PC-9 (cell line): Measurements from ENCODE around the gene UBA52. TPM values are rescaled to one million over a fixed set of nuclear protein-coding genes. Genes with fewer than 3 reads are reported as not detected.
A peak's percentile ranks its signal among the peaks of the same experiment; 100 is the strongest.

Experiments
- BruUV-seq: library from RNA; stranded (reverse); fragments of 400-500 nt; replicated peaks from 2 replicates; lab custom pipeline; 2021; lab: Mats Ljungman, UMichigan
- CTCF ChIA-PET: fragments of 300-600 bp; sonication (Branson Sonifier 250); formaldehyde crosslinking; loops from one replicate; lab custom pipeline; 2022; ENCODE audit warnings: antibody characterized with exemption; lab: Charles Lee
- POLR2A ChIA-PET: fragments of 300-600 bp; sonication (Branson Sonifier 250); formaldehyde crosslinking; loops from one replicate; lab custom pipeline; 2022; ENCODE audit warnings: antibody characterized with exemption; ENCODE audit not compliant: unreplicated experiment; lab: Charles Lee
- DNase-seq, 2 experiments: peaks; one replicate each; pipeline versions ENCODE4 v3.0.0 to v3.0.0-alpha.2; 2015 to 2022; ENCODE audit warnings: mixed read lengths in 1 of 2
- H2AFZ ChIP-seq: fragments of 200-600 bp; sonication (generic); 2 replicates; pipeline ENCODE4 v1.8.1; 2017; ENCODE audit warnings: antibody characterized with exemption
- H3F3A ChIP-seq: fragments of 200-600 bp; sonication (generic); 2 replicates; pipeline ENCODE4 v1.8.1; 2017; ENCODE audit warnings: antibody characterized with exemption, mild to moderate bottlenecking, low read depth; ENCODE audit not compliant: insufficient read depth
- H3K27ac ChIP-seq: fragments of 200-600 bp; sonication (generic); 2 replicates; pipeline ENCODE4 v1.6.1; 2016; ENCODE audit warnings: mixed run types
- H3K27me3 ChIP-seq: fragments of 200-600 bp; sonication (generic); 2 replicates; pipeline ENCODE4 v1.6.1; 2016; ENCODE audit warnings: low read depth, mixed run types; ENCODE audit not compliant: insufficient read depth
- H3K36me3 ChIP-seq: fragments of 200-600 bp; sonication (generic); 2 replicates; pipeline ENCODE4 v1.6.1; 2016; ENCODE audit warnings: low read depth, mixed run types
- H3K4me1 ChIP-seq: fragments of 200-600 bp; sonication (generic); replicated peaks from 2 replicates; pipeline ENCODE4 v1.6.1; 2016; ENCODE audit warnings: mixed run types; ENCODE audit not compliant: insufficient read depth
- H3K4me2 ChIP-seq: fragments of 200-600 bp; sonication (generic); 2 replicates; pipeline ENCODE4 v1.6.1; 2017; ENCODE audit warnings: mixed run types
- H3K4me3 ChIP-seq: fragments of 200-600 bp; sonication (generic); 2 replicates; pipeline ENCODE4 v1.6.1; 2016; ENCODE audit warnings: mixed run types
- H3K79me2 ChIP-seq: fragments of 200-600 bp; sonication (generic); 2 replicates; pipeline ENCODE4 v1.6.1; 2017; ENCODE audit warnings: low read depth, mixed run types
- H3K9me2 ChIP-seq: fragments of 200-600 bp; sonication (generic); 2 replicates; pipeline ENCODE4 v1.8.1; 2017; ENCODE audit warnings: mild to moderate bottlenecking; ENCODE audit not compliant: insufficient read depth
- H3K9me3 ChIP-seq: fragments of 200-600 bp; sonication (generic); 2 replicates; pipeline ENCODE4 v1.8.1; 2016; ENCODE audit warnings: low read depth; ENCODE audit not compliant: insufficient read depth
- H4K20me1 ChIP-seq: fragments of 200-600 bp; sonication (generic); 2 replicates; pipeline ENCODE4 v1.8.1; 2017; ENCODE audit not compliant: insufficient read depth
- EZH2 ChIP-seq: fragments of 200-600 bp; sonication (generic); IDR thresholded peaks from 2 replicates; pipeline ENCODE4 v1.8.0; 2017; ENCODE audit warnings: antibody characterized with exemption, low read depth
- intact Hi-C: fragments of 100-400 bp; cut with micrococcal nuclease; formaldehyde crosslinking; loops from one replicate; pipeline ENCODE4 v1.10.0; 2022; ENCODE audit not compliant: unreplicated experiment
- total RNA-seq: library from RNA; stranded (reverse); gene quantifications from 2 replicates; pipeline ENCODE4 v1.2.3, GENCODE V29; 2021
- TF ChIP-seq, protein P1 (sequence below): fragments of 200-600 bp; sonication (generic); conservative IDR thresholded peaks from 2 replicates; pipeline ENCODE4 v1.6.1; 2017; ENCODE audit warnings: mixed run types, antibody characterized with exemption, mild to moderate bottlenecking, moderate library complexity

UBA52 gene
- total RNA-seq, 1 experiment from 2014 or later = 1,141 TPM

DNA sequence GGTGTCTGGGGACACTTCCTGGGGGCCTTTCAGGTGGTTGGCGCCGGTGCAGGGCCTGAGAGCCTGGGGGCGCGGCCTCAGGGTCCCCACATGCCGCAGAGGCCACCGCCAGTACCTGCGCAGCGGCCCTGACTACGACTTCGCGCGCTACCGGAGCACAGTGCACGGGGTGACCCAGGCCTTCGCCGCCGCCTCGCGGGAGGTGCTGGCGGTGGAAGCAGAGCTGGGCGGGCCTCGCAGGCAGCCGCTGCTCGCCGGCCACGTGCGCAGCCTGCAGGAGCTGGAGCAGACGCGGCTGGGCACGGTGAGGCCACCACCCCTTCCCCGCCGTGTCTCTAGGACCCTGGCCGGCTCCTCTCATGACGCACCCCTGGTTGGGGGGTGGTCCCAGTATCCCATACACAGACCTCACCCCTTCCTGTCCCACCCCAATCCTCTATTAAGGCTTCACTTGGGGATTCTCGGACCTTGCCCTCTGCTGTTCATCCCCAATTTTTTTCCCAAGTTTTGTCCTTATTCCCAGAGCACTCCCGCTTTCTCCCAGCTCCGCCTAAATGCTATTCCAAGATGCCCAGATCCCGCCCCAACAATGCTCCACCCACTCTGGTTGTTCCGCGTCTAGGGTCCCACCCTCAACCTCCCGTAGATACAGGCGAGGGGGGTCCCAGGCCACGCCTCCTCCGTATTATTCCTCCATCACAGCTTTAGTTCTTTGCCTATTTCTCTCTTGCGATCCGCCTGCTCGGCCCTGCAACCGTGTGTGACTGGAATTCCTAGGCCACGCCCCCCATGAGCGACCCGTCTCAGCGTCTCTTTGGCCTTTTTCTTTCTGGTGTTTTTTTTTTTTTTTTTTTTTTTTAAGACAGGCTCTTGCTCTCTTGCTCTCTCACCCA lies 18.0 kb downstream of the UBA52 start:
- no peak for TF ChIP-seq EZH2
- TF ChIP-seq, protein P1, sequence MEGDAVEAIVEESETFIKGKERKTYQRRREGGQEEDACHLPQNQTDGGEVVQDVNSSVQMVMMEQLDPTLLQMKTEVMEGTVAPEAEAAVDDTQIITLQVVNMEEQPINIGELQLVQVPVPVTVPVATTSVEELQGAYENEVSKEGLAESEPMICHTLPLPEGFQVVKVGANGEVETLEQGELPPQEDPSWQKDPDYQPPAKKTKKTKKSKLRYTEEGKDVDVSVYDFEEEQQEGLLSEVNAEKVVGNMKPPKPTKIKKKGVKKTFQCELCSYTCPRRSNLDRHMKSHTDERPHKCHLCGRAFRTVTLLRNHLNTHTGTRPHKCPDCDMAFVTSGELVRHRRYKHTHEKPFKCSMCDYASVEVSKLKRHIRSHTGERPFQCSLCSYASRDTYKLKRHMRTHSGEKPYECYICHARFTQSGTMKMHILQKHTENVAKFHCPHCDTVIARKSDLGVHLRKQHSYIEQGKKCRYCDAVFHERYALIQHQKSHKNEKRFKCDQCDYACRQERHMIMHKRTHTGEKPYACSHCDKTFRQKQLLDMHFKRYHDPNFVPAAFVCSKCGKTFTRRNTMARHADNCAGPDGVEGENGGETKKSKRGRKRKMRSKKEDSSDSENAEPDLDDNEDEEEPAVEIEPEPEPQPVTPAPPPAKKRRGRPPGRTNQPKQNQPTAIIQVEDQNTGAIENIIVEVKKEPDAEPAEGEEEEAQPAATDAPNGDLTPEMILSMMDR = no peak
- BruUV-seq = no TSS peak
- Histone ChIP-seq H3K36me3 (no peaks in the 10 kb centered on the region; the same call in 1 of the 2 replicates), H3K4me1 (peaks cover 15% of the 10 kb centered on the region), H3F3A (peaks cover 43% of the 10 kb centered on the region; the same call in 1 of the 2 replicates), H3K4me2 (peak overlapping the region; percentile 84), H3K9me2 (no peaks in the 10 kb centered on the region), H3K27me3 (no peaks in the 10 kb centered on the region), H3K4me3 (peak overlapping the region; percentile 79), H3K9me3 (no peaks in the 10 kb centered on the region), H2AFZ (peak overlapping the region; percentile 92), H3K27ac (peak overlapping the region; percentile 64), H3K79me2 (peaks cover 14% of the 10 kb centered on the region; the same call in 1 of the 2 replicates), H4K20me1 (no peaks in the 10 kb centered on the region)
- intact Hi-C loops = loop anchor here (5.0 kb wide), 2 partner anchors 243 to 258 kb away; partner anchors contain the start of gene UPF1
- POLR2A ChIA-PET = interaction anchor here (0.6 kb wide), 4 partner anchors 18 to 173 kb away, joined by 3 to 5 read pairs (median 4); partner anchors contain the start of gene UBA52
- peak; percentile 70 for DNase-seq
- CTCF ChIA-PET = interaction anchor here (0.6 to 0.7 kb wide), 2 partner anchors 62 to 429 kb away, joined by 3 to 6 read pairs; no protein-coding TSS in a partner anchor

DNA sequence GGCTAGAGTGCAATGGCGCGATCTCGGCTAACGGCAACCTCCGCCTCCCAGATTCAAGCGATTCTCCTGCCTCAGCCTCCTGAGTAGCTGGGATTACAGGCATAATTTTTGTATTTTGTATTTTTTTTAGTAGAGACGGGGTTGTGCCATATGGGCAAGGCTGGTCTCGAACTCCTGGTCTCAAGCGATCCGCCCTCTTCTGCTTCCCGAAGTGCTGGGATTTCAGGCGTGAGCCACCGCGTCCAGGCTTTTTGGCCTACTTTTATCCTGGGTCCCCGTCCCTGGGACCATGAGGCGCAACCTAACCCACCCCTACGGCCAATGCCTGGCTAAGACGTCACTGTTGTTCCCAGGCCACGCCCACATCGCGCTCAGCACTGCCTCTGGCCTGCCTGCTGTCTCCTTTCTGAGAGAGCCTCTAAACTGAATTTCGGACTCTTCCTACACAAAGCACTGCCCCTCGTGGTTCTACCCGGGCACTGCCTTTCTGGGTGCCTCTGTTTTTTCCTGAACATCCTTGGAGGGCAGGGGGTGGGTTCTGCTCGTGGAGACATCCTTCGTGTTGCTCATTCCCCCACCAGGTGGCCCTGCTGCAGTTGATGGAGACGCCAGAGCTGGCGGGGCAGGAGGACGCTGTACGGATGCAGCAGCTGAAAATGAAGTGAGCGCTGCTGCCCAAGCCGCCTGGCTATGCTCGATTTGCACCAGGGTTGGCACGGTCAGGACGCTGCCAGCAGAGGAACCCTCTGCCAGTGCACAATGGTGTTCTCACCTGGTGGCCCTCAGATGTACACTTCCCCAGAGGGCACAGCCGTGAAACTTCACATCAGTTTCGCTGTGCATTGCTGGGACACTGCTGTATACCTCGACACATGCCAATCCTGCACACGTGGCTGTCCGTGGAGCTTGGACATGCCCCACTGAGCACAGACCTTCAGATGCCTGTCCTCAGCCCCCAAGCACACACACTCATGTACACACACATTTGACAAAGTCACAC lies 18.9 kb downstream of the UBA52 start:
- H2AFZ ChIP-seq = no peak overlapping the region
- H3F3A ChIP-seq = peaks cover 43% of the 10 kb centered on the region; the same call in 1 of the 2 replicates
- no peaks in the 10 kb centered on the region for H3K9me3 ChIP-seq
- H3K27ac ChIP-seq = no peak overlapping the region
- H3K9me2 ChIP-seq = no peaks in the 10 kb centered on the region
- no peaks in the 10 kb centered on the region for H3K27me3 ChIP-seq
- ChIA-PET POLR2A (no interaction called here), CTCF (no interaction called here)
- peak overlapping the region; percentile 79; the same call in 1 of the 2 replicates for H3K4me3 ChIP-seq
- TF ChIP-seq, protein P1 = no peak
- no peak for TF ChIP-seq EZH2
- no peaks in the 10 kb centered on the region; the same call in 1 of the 2 replicates for H3K36me3 ChIP-seq
- no peak for DNase-seq
- TSS peak; percentile 40 for BruUV-seq
- peaks cover 18% of the 10 kb centered on the region for H3K4me1 ChIP-seq
- H3K79me2 ChIP-seq = peaks cover 14% of the 10 kb centered on the region; the same call in 1 of the 2 replicates
- no peaks in the 10 kb centered on the region for H4K20me1 ChIP-seq
- intact Hi-C loops = loop anchor here (5.0 kb wide), 1 partner anchor 257 kb away; no protein-coding TSS in a partner anchor
- peak overlapping the region; percentile 84 for H3K4me2 ChIP-seq
